WERI-Rb-1 (cell line): Measurements from ENCODE around the gene CLDN6.

Source experiments
- DNase-seq: peaks from one replicate; pipeline ENCODE4 v3.0.0-alpha.2; 2020
- H3K27ac ChIP-seq: fragments of 250-450 bp; sonication (Bioruptor Pico); 2 replicates; pipeline ENCODE4 v1.5.1; 2020; ENCODE audit warnings: mild to moderate bottlenecking, moderate library complexity
- H3K27me3 ChIP-seq: fragments of 250-450 bp; sonication (Bioruptor Pico); 2 replicates; pipeline ENCODE4 v1.5.1; 2021; ENCODE audit warnings: mild to moderate bottlenecking, low read depth, moderate library complexity; ENCODE audit not compliant: insufficient read depth, severe bottlenecking
- H3K36me3 ChIP-seq: fragments of 250-450 bp; sonication (Bioruptor Pico); 2 replicates; pipeline ENCODE4 v1.5.1; 2020; ENCODE audit warnings: mild to moderate bottlenecking, moderate library complexity
- H3K4me3 ChIP-seq: 2 replicates; pipeline ENCODE4 v1.5.1; 2011; ENCODE audit warnings: low read depth, mild to moderate bottlenecking, control low read depth, low read length
- H3K9me3 ChIP-seq: fragments of 250-450 bp; sonication (Bioruptor Pico); 2 replicates; pipeline ENCODE4 v1.5.1; 2021; ENCODE audit warnings: mild to moderate bottlenecking, moderate library complexity; ENCODE audit not compliant: severe bottlenecking
- TF ChIP-seq, protein P1 (sequence below): IDR thresholded peaks from 2 replicates; pipeline ENCODE4 v1.5.1; 2011; ENCODE audit warnings: low read depth, mild to moderate bottlenecking, control low read depth, inconsistent platforms, low read length

Gene CLDN6

GRCh38 chr16:2992383-2993081 is 25.5 kb downstream of the CLDN6 start:
- Histone ChIP-seq H3K27me3 (no peaks in the 10 kb centered on the region), H3K27ac (no peak overlapping the region), H3K36me3 (no peaks in the 10 kb centered on the region), H3K4me3 (no peak overlapping the region), H3K9me3 (no peaks in the 10 kb centered on the region)
- DNase-seq, result no peak
- TF ChIP-seq, protein P1, sequence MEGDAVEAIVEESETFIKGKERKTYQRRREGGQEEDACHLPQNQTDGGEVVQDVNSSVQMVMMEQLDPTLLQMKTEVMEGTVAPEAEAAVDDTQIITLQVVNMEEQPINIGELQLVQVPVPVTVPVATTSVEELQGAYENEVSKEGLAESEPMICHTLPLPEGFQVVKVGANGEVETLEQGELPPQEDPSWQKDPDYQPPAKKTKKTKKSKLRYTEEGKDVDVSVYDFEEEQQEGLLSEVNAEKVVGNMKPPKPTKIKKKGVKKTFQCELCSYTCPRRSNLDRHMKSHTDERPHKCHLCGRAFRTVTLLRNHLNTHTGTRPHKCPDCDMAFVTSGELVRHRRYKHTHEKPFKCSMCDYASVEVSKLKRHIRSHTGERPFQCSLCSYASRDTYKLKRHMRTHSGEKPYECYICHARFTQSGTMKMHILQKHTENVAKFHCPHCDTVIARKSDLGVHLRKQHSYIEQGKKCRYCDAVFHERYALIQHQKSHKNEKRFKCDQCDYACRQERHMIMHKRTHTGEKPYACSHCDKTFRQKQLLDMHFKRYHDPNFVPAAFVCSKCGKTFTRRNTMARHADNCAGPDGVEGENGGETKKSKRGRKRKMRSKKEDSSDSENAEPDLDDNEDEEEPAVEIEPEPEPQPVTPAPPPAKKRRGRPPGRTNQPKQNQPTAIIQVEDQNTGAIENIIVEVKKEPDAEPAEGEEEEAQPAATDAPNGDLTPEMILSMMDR, result no peak

DNA sequence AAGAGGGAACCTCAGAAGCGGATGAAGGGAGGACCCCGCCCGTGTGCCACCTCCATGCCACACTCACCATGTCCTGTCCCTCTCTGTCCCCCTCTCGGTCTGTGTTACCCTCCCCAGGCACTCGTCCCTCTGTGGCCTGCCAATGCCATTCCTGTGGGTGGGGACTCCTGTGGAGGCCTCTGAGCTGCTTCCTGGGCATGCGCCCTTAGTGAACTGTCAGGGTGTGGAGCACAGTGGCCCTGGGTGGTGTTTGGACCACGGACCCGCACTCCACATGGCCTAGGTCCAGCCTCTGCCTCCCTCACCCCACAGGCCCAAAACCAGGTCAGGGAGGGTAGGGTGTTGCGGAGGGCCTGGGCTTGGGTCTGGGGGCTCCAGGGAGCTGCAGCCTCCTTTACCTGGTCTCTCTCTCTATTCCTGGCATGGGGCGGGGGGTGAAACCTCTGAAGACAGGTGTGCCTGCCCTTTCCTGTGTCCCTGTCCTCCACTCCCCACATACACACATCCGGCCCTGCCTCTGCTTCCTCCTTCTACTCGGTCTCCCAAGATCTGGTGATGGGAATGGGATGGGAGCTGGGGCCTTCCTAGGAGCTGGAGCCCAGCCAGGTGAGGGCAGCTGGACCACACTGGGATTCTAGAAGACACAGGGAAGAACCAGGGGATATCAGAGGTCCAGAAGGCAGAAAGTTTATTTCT is 26.3 kb downstream of the CLDN6 start:
- Histone ChIP-seq H3K36me3 (no peaks in the 10 kb centered on the region), H3K27me3 (no peaks in the 10 kb centered on the region), H3K4me3 (no peak overlapping the region), H3K9me3 (no peaks in the 10 kb centered on the region), H3K27ac (no peak overlapping the region)
- TF ChIP-seq, protein P1, result no peak
- DNase-seq, result no peak

DNA sequence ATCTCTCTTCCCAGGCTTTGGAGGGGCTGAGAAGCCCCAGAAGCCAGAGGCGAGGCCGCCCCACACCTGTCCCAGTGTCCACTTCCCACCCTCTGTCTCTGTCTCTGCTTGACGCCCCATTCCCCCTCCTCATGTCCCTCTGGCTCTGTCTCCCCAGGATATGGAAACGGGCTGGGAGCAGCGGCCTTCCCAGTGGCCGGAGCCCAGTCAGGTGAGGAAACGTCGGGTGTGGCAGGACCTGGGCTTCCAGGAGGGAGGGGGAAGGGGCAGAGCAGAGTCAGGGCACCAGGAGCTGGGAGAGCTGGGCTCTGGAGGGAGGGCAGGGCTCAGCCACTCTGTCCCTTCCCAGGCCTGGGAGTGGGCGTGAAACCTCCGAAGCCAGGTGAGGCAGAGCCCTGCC is 27.1 kb downstream of the CLDN6 start:
- no peak overlapping the region for H3K4me3 ChIP-seq
- H3K27ac ChIP-seq, result no peak overlapping the region
- H3K27me3 ChIP-seq, result no peaks in the 10 kb centered on the region
- no peak for DNase-seq
- TF ChIP-seq, protein P1, result no peak
- H3K9me3 ChIP-seq, result no peaks in the 10 kb centered on the region
- H3K36me3 ChIP-seq, result no peaks in the 10 kb centered on the region

- H3K36me3 ChIP-seq, result no peaks in the 10 kb centered on the region
- no peak for DNase-seq
- no peak overlapping the region; the same call in 1 of the 2 replicates for H3K27ac ChIP-seq
- TF ChIP-seq, protein P1, result no peak
- no peak overlapping the region for H3K4me3 ChIP-seq
- H3K27me3 ChIP-seq, result no peaks in the 10 kb centered on the region
- H3K9me3 ChIP-seq, result no peaks in the 10 kb centered on the region
Measured at GRCh38 chr16:2988590-2989099, 29.3 kb downstream of the CLDN6 start.

DNA sequence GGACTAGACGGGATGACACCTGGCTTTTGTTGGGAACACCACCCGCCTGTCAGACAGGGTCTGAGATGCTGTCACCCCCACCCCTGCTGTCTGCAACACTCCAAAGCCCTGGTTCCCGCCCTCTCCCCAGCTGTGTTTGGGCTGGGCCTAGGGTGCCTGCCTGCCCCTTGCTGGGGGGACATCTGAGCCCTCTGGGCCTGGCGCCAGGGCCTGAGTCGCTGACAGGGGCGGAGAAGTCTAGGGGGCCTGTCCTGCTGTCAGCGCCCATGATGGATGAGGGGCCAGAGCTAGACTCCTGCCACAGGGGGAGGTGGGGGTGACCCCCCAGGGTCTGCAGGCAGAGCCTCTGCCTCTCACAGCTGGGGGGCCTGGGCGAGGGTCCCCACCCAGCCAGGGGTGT is 30.1 kb downstream of the CLDN6 start:
- no peaks in the 10 kb centered on the region for H3K27me3 ChIP-seq
- peak overlapping the region; percentile 14; the same call in 1 of the 2 replicates for H3K27ac ChIP-seq
- no peak for DNase-seq
- H3K4me3 ChIP-seq, result no peak overlapping the region
- TF ChIP-seq, protein P1, result no peak
- no peaks in the 10 kb centered on the region for H3K9me3 ChIP-seq
- H3K36me3 ChIP-seq, result no peaks in the 10 kb centered on the region
